GM12878 (cell line): ENCODE results near the gene NHEJ1. TPM values are rescaled to one million over a fixed set of nuclear protein-coding genes. Genes with fewer than 3 reads are reported as not detected.

ENCODE experiments used
- ATAC-seq: fragments of 200-7000 bp; cut with Tn5 transposase; 3 replicates; pipeline ENCODE4 v1.9.1; 2020; ENCODE audit warnings: mild to moderate bottlenecking, moderate library complexity
- BruUV-seq: library from RNA; stranded (reverse); fragments of 400-500 nt; replicated peaks from 2 replicates; lab custom pipeline; 2021; lab: Mats Ljungman, UMichigan
- CTCF ChIA-PET: fragments of 300-600 bp; sonication (Branson Sonifier 250); formaldehyde crosslinking; extraction: SDS; loops from one replicate; lab custom pipeline; 2021; ENCODE audit warnings: inconsistent platforms; lab: Yijun Ruan, JAX
- POLR2A ChIA-PET: fragments of 350-600 bp; formaldehyde crosslinking; extraction: SDS; loops from one replicate; lab custom pipeline; 2021; ENCODE audit warnings: inconsistent platforms; lab: Charles Lee
- RAD21 ChIA-PET: fragments of 300-600 bp; sonication (Branson Sonifier 250); formaldehyde crosslinking; loops from one replicate; lab custom pipeline; 2023; ENCODE audit warnings: antibody characterized with exemption; ENCODE audit not compliant: unreplicated experiment; lab: Charles Lee
- SMC1A ChIA-PET: fragments of 300-600 bp; sonication (Branson Sonifier 250); formaldehyde crosslinking; loops from one replicate; lab custom pipeline; 2023; ENCODE audit not compliant: unreplicated experiment, uncharacterized antibody; lab: Charles Lee
- DNase-seq: peaks from one replicate; pipeline ENCODE4 v3.0.0-alpha.2; 2011; ENCODE audit warnings: low read depth, low spot score
- FAIRE-seq: peaks from 3 replicates; lab custom pipeline; 2011; peaks lifted over from hg19 to GRCh38; lab: Jason Lieb, UNC
- H2AFZ ChIP-seq: 2 replicates; pipeline ENCODE4 v1.6.0; 2011; ENCODE audit warnings: low read depth, low read length, control low read depth; ENCODE audit not compliant: control insufficient read depth
- H3K27ac ChIP-seq: 2 replicates; pipeline ENCODE4 v1.5.1; 2011; ENCODE audit warnings: control low read depth; ENCODE audit not compliant: control insufficient read depth, insufficient read depth
- H3K27me3 ChIP-seq, 2 experiments: replicated peaks in 1 of 2; 2 replicates each; pipeline versions ENCODE4 v1.6.0 to v1.6.1; 2011; ENCODE audit warnings: low read length in 1 of 2; ENCODE audit not compliant: control insufficient read depth in 2 of 2, insufficient read depth in 2 of 2
- H3K36me3 ChIP-seq, 2 experiments: 2 replicates each; pipeline ENCODE4 v1.5.1; 2011; ENCODE audit warnings: low read length in 1 of 2; ENCODE audit not compliant: control insufficient read depth in 2 of 2, insufficient read depth in 2 of 2
- H3K4me1 ChIP-seq: 2 replicates; pipeline ENCODE4 v1.6.1; 2011; ENCODE audit warnings: mild to moderate bottlenecking, low read length, moderate library complexity, mixed read lengths; ENCODE audit not compliant: control insufficient read depth, insufficient read depth
- H3K4me2 ChIP-seq: 2 replicates; pipeline ENCODE4 v1.6.0; 2011; ENCODE audit warnings: control low read depth; ENCODE audit not compliant: control insufficient read depth, insufficient read depth
- H3K4me3 ChIP-seq: fragments of 200-600 bp; sonication (generic); 2 replicates; pipeline ENCODE4 v1.5.1; 2016
- H3K79me2 ChIP-seq: 2 replicates; pipeline ENCODE4 v1.6.0; 2011; ENCODE audit warnings: low read length; ENCODE audit not compliant: control insufficient read depth, insufficient read depth
- H3K9ac ChIP-seq: 2 replicates; pipeline ENCODE4 v1.8.0; 2011; ENCODE audit warnings: low read length, control low read depth, mixed read lengths; ENCODE audit not compliant: control insufficient read depth, insufficient read depth
- H3K9me3 ChIP-seq: replicated peaks from 3 replicates; pipeline ENCODE4 v1.5.1; 2011; ENCODE audit warnings: mild to moderate bottlenecking, low read length; ENCODE audit not compliant: control insufficient read depth, insufficient read depth
- H4K20me1 ChIP-seq: 2 replicates; pipeline ENCODE4 v1.6.0; 2011; ENCODE audit not compliant: control insufficient read depth, insufficient read depth
- BRCA1 ChIP-seq: IDR thresholded peaks from 2 replicates; pipeline ENCODE4 v1.6.1; 2011; ENCODE audit warnings: low read depth, low read length, improper control_type of control experiment
- CHD1 ChIP-seq: IDR thresholded peaks from 2 replicates; pipeline ENCODE4 v1.6.1; 2012; ENCODE audit warnings: low read depth, low read length, improper control_type of control experiment
- CREM ChIP-seq: IDR thresholded peaks from 2 replicates; pipeline ENCODE4 v1.6.1; 2014; ENCODE audit warnings: antibody characterized with exemption, low read depth
- HDGF ChIP-seq: fragments of 450-650 bp; IDR thresholded peaks from 2 replicates; pipeline ENCODE4 v1.6.1; 2016; ENCODE audit warnings: antibody characterized with exemption
- NBN ChIP-seq: fragments of 450-650 bp; IDR thresholded peaks from 2 replicates; pipeline ENCODE4 v1.6.1; 2016
- NFXL1 ChIP-seq: fragments of 450-650 bp; IDR thresholded peaks from 2 replicates; pipeline ENCODE4 v1.6.1; 2017; ENCODE audit warnings: antibody characterized with exemption, mild to moderate bottlenecking, borderline replicate concordance
- NRF1 ChIP-seq: conservative IDR thresholded peaks from 2 replicates; pipeline ENCODE4 v1.6.1; 2011; ENCODE audit warnings: mild to moderate bottlenecking, low read depth, low read length, improper control_type of control experiment
- POLR2AphosphoS2 ChIP-seq: IDR thresholded peaks from 2 replicates; pipeline ENCODE4 v1.6.1; 2011; ENCODE audit warnings: low read depth, mild to moderate bottlenecking, low read length, improper control_type of control experiment, moderate library complexity
- RUNX3 ChIP-seq: IDR thresholded peaks from 2 replicates; pipeline ENCODE4 v1.6.1; 2012; ENCODE audit warnings: low read length, inconsistent platforms
- STAT1 ChIP-seq: fragments of 450-650 bp; conservative IDR thresholded peaks from 2 replicates; pipeline ENCODE4 v1.6.1; 2014; ENCODE audit warnings: antibody characterized with exemption, mild to moderate bottlenecking
- TCF12 ChIP-seq: IDR thresholded peaks from 2 replicates; pipeline ENCODE4 v1.6.1; 2011; ENCODE audit warnings: low read depth, mild to moderate bottlenecking, low read length
- ZNF384 ChIP-seq: IDR thresholded peaks from 2 replicates; pipeline ENCODE4 v1.6.1; 2012; ENCODE audit warnings: low read depth, mild to moderate bottlenecking, low read length, improper control_type of control experiment, borderline replicate concordance
- ZZZ3 ChIP-seq: IDR thresholded peaks from 2 replicates; pipeline ENCODE4 v1.6.1; 2011; ENCODE audit warnings: low read depth; ENCODE audit not compliant: control insufficient read depth, insufficient read length
- WGBS: methylation state at CpG from one replicate; pipeline ENCODE4 v1.1.6; 2016; ENCODE audit warnings: low lambda C conversion rate; ENCODE audit not compliant: insufficient replicate concordance, insufficient coverage; ENCODE audit errors: missing lambda C conversion rate; 5-methylcytosine and 5-hydroxymethylcytosine counted together
- in situ Hi-C: fragments of 300-500 bp; cut with MboI; formaldehyde crosslinking; loops from 9 replicates; pipeline ENCODE4 v1.14.3; 2018; ENCODE audit warnings: mixed read lengths
- intact Hi-C: fragments of 100-400 bp; cut with micrococcal nuclease; formaldehyde crosslinking; loops from one replicate; pipeline ENCODE4 v1.14.2; 2022; ENCODE audit not compliant: unreplicated experiment
- polyA plus RNA-seq, 11 experiments: library from polyadenylated mRNA; depleted of rRNA in 4 of 11; unstranded in 6 of 11; stranded (reverse) in 5 of 11; fragments of >200 nt; fragmentation: Nextera tagmentation in 4 of 11; fragmentation: Illumina TruSeq in 1 of 11; extraction: Ambion mirVana in 4 of 11; extraction: Trizol in 1 of 11; gene quantifications; 1 replicate in 1 of 11; 2 replicates in 10 of 11; pipeline versions ENCODE4 v1.2.1 to v1.2.3, GENCODE V29; 2011 to 2016; ENCODE audit warnings: inconsistent platforms in 2 of 11, missing spikeins in 2 of 11, low read depth in 1 of 11
- total RNA-seq, 4 experiments: library from RNA; depleted of rRNA in 3 of 4; stranded (reverse); fragments of >200 nt in 3 of 4; fragmentation: Illumina TruSeq in 1 of 4; extraction: Trizol in 1 of 4; gene quantifications; 2 replicates each; pipeline versions ENCODE4 v1.2.1 to v1.2.3, GENCODE V29; 2013 to 2021
- TF ChIP-seq, protein P1 (sequence below): IDR thresholded peaks from 2 replicates; pipeline ENCODE4 v1.6.1; 2011; ENCODE audit warnings: borderline replicate concordance, low read depth, mild to moderate bottlenecking, moderate library complexity, low read length; ENCODE audit not compliant: insufficient read depth, poor library complexity, severe bottlenecking
- TF ChIP-seq, protein P2 (sequence below): fragments of 450-650 bp; IDR thresholded peaks from 2 replicates; pipeline ENCODE4 v1.6.1; 2017; ENCODE audit warnings: mild to moderate bottlenecking
- TF ChIP-seq, protein P3 (sequence below): fragments of 450-650 bp; formaldehyde crosslinking; IDR thresholded peaks from 2 replicates; pipeline ENCODE4 v1.5.0; 2022; ENCODE audit warnings: mild to moderate bottlenecking, missing genetic modification characterization

The NHEJ1 gene
- total and polyA plus RNA-seq, 10 of the 15 experiments (the other 5 are each of a cell fraction or from before 2014, with no cell fraction given): 11.8 to 20.2 (median 17.0) TPM

DNA sequence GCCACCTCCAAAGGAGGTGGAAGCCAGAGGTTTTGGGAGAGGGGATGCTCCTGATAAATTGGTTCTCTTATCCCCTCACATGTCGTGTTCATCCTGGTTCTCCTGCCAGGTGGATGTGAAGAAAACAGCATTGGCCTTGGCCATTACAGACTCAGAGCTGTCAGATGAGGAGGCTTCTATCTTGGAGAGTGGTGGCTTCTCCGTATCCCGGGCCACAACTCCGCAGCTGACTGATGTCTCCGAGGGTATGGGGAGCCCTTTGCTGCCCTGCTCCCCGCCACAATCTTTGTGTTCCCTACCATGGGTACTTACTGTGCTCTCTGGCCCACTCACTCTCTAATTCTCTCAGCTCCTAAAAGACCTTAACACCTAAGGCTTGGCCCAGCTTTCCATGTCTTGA is 20.9 kb upstream of the NHEJ1 start (continued):
- TF ChIP-seq, protein P1, sequence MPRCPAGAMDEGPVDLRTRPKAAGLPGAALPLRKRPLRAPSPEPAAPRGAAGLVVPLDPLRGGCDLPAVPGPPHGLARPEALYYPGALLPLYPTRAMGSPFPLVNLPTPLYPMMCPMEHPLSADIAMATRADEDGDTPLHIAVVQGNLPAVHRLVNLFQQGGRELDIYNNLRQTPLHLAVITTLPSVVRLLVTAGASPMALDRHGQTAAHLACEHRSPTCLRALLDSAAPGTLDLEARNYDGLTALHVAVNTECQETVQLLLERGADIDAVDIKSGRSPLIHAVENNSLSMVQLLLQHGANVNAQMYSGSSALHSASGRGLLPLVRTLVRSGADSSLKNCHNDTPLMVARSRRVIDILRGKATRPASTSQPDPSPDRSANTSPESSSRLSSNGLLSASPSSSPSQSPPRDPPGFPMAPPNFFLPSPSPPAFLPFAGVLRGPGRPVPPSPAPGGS: no peak
- TF ChIP-seq, all 136 proteins: peak for 0

DNA sequence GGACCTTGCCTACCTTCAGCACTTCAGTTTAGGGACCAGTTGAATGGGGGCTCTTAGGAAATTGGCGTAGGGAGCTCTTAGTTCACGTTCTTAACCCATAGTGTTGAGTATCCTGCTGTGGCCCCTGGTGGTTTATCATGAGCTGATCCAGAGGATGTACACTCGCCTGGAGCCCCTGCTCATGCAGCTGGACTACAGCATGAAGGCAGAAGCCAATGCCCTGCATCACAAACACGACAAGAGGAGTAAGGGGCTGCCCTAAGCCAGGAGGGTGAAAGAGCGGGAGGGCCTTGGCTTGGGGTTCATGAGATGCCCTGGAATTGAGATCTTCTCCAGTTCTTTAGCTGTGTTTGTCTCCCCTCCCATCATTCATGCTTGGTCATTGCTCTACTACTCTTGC is 20.3 kb upstream of the NHEJ1 start:
- H3K4me2 ChIP-seq: no peak overlapping the region
- no peak for ATAC-seq
- ChIA-PET RAD21 (no interaction called here), POLR2A (interaction anchor here (1.0 to 2.5 kb wide), 4 partner anchors 12 to 119 kb away, joined by 4 to 8 read pairs (median 6); partner anchors contain the start of gene ZFAND2B), SMC1A (interaction anchor here (1.1 to 1.5 kb wide), 2 partner anchors 12 to 25 kb away, joined by 3 read pairs; partner anchors contain the start of gene ZFAND2B), CTCF (interaction anchor here (1.0 to 2.0 kb wide), 4 partner anchors 11 to 114 kb away, joined by 3 to 4 read pairs (median 4); no protein-coding TSS in a partner anchor)
- H3K4me1 ChIP-seq: peaks cover 10% of the 10 kb centered on the region
- H3K27me3 ChIP-seq: no peaks in the 10 kb centered on the region
- DNase-seq: no peak
- WGBS: 99% methylated on average over 5 of the region's 5 CpGs
- peaks cover 6 to 10% of the 10 kb centered on the region in 2 experiments; a peak in 3 of 4 replicates for H3K36me3 ChIP-seq
- no peaks in the 10 kb centered on the region for H4K20me1 ChIP-seq
- H3K4me3 ChIP-seq: no peak overlapping the region
- in situ Hi-C loops: no loop called here
- intact Hi-C loops: no loop called here
- H3K27ac ChIP-seq: no peak overlapping the region
- no peaks in the 10 kb centered on the region for H3K9me3 ChIP-seq
- BruUV-seq: no TSS peak
- FAIRE-seq: no peak
- no peak overlapping the region for H2AFZ ChIP-seq
- H3K9ac ChIP-seq: no peak overlapping the region
- TF ChIP-seq CREM (no peak), NFXL1 (no peak), BRCA1 (no peak), STAT1 (no peak), POLR2AphosphoS2 (no peak), NBN (no peak), CHD1 (no peak), RUNX3 (no peak), NRF1 (no peak), ZZZ3 (no peak), TCF12 (no peak), HDGF (no peak), ZNF384 (no peak)
- TF ChIP-seq, protein P1: no peak
- TF ChIP-seq, protein P2, sequence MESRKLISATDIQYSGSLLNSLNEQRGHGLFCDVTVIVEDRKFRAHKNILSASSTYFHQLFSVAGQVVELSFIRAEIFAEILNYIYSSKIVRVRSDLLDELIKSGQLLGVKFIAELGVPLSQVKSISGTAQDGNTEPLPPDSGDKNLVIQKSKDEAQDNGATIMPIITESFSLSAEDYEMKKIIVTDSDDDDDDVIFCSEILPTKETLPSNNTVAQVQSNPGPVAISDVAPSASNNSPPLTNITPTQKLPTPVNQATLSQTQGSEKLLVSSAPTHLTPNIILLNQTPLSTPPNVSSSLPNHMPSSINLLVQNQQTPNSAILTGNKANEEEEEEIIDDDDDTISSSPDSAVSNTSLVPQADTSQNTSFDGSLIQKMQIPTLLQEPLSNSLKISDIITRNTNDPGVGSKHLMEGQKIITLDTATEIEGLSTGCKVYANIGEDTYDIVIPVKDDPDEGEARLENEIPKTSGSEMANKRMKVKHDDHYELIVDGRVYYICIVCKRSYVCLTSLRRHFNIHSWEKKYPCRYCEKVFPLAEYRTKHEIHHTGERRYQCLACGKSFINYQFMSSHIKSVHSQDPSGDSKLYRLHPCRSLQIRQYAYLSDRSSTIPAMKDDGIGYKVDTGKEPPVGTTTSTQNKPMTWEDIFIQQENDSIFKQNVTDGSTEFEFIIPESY: no peak
- TF ChIP-seq, protein P3, sequence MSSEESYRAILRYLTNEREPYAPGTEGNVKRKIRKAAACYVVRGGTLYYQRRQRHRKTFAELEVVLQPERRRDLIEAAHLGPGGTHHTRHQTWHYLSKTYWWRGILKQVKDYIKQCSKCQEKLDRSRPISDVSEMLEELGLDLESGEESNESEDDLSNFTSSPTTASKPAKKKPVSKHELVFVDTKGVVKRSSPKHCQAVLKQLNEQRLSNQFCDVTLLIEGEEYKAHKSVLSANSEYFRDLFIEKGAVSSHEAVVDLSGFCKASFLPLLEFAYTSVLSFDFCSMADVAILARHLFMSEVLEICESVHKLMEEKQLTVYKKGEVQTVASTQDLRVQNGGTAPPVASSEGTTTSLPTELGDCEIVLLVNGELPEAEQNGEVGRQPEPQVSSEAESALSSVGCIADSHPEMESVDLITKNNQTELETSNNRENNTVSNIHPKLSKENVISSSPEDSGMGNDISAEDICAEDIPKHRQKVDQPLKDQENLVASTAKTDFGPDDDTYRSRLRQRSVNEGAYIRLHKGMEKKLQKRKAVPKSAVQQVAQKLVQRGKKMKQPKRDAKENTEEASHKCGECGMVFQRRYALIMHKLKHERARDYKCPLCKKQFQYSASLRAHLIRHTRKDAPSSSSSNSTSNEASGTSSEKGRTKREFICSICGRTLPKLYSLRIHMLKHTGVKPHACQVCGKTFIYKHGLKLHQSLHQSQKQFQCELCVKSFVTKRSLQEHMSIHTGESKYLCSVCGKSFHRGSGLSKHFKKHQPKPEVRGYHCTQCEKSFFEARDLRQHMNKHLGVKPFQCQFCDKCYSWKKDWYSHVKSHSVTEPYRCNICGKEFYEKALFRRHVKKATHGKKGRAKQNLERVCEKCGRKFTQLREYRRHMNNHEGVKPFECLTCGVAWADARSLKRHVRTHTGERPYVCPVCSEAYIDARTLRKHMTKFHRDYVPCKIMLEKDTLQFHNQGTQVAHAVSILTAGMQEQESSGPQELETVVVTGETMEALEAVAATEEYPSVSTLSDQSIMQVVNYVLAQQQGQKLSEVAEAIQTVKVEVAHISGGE (CRISPR knock-in tag): no peak
- TF ChIP-seq, all 136 proteins: peak for 0
- peaks cover 26% of the 10 kb centered on the region for H3K79me2 ChIP-seq
